Endometrial microvascular endothelial cells (primary cell): ENCODE measurements around the gene WNT8B. TPM values are rescaled to one million over a fixed set of nuclear protein-coding genes. Genes with fewer than 3 reads are reported as not detected.

ENCODE experiments used
- in situ Hi-C: cut with HindIII; loops from 2 replicates; pipeline ENCODE4 v1.10.0; 2017; ENCODE audit warnings: low sequenced_read_pairs, low pct_unique_long_range_greater_than_20kb; ENCODE audit errors: inconsistent ontology term
- total RNA-seq: library from RNA; depleted of rRNA; stranded (reverse); fragments of >200 nt; gene quantifications from one replicate; pipeline ENCODE4 v1.2.3, GENCODE V29; 2015; ENCODE audit errors: inconsistent ontology term

Gene WNT8B
- total RNA-seq, 1 donor from 2014 or later: not detected

- in situ Hi-C loops: no loop called here
Observed at GRCh38 chr10:100509241-100509840, 46.5 kb downstream of the WNT8B start.

GRCh38 chr10:100510533-100511308 is 47.9 kb downstream of the WNT8B start:
- in situ Hi-C loops: no loop called here

- in situ Hi-C loops: no loop called here
Observed at GRCh38 chr10:100515612-100516011, 52.8 kb downstream of the WNT8B start.

GRCh38 chr10:100516847-100517246 is 54.0 kb downstream of the WNT8B start:
- in situ Hi-C loops: no loop called here

GRCh38 chr10:100518761-100519241 is 56.0 kb downstream of the WNT8B start:
- in situ Hi-C loops: no loop called here

GRCh38 chr10:100519311-100520051 is 56.7 kb downstream of the WNT8B start, which contains the start of gene SEC31B:
SEC31B (minus strand) TSS chr10:100519861; CDS start chr10:100516952, 2,909 bp downstream.
- in situ Hi-C loops: no loop called here

- in situ Hi-C loops: no loop called here
Observed at GRCh38 chr10:100520811-100521210, 58.0 kb downstream of the WNT8B start.

- in situ Hi-C loops: no loop called here
Observed at GRCh38 chr10:100522107-100522801, 59.4 kb downstream of the WNT8B start.

- in situ Hi-C loops: no loop called here
Observed at GRCh38 chr10:100522945-100523344, 60.1 kb downstream of the WNT8B start.

- in situ Hi-C loops: no loop called here
Observed at GRCh38 chr10:100524206-100524605, 61.4 kb downstream of the WNT8B start.

- in situ Hi-C loops: no loop called here
Observed at GRCh38 chr10:100524638-100525037, 61.8 kb downstream of the WNT8B start.

GRCh38 chr10:100528123-100528886 is 65.5 kb downstream of the WNT8B start:
- in situ Hi-C loops: no loop called here

- in situ Hi-C loops: no loop called here
Observed at GRCh38 chr10:100528921-100529474, 66.2 kb downstream of the WNT8B start.

GRCh38 chr10:100529475-100530298 is 66.9 kb downstream of the WNT8B start, which contains the start of gene NDUFB8:
NDUFB8 (minus strand) TSS chr10:100529871; CDS start chr10:100529851, 20 bp downstream.
- in situ Hi-C loops: no loop called here

GRCh38 chr10:100531761-100532160 is 69.0 kb downstream of the WNT8B start:
- in situ Hi-C loops: no loop called here
